Fibroblast of mammary gland (primary cell): ENCODE results near the gene CPNE1.

Source experiments
- DNase-seq: peaks from one replicate; pipeline ENCODE4 v3.0.0-alpha.2; 2010; ENCODE audit warnings: low read depth
- H3K4me3 ChIP-seq: 2 replicates; pipeline ENCODE4 v1.5.1; 2011; ENCODE audit warnings: low read depth, mild to moderate bottlenecking, low read length, moderate library complexity; ENCODE audit not compliant: control insufficient read depth
- TF ChIP-seq, protein P1 (sequence below): conservative IDR thresholded peaks from 2 replicates; pipeline ENCODE4 v1.5.1; 2011; ENCODE audit warnings: low read depth, low read length, inconsistent platforms; ENCODE audit not compliant: control insufficient read depth, insufficient read depth

The CPNE1 gene

GRCh38 chr20:35587436-35587835 is 77.3 kb downstream of the CPNE1 start:
- no peak overlapping the region for H3K4me3 ChIP-seq
- TF ChIP-seq, protein P1, sequence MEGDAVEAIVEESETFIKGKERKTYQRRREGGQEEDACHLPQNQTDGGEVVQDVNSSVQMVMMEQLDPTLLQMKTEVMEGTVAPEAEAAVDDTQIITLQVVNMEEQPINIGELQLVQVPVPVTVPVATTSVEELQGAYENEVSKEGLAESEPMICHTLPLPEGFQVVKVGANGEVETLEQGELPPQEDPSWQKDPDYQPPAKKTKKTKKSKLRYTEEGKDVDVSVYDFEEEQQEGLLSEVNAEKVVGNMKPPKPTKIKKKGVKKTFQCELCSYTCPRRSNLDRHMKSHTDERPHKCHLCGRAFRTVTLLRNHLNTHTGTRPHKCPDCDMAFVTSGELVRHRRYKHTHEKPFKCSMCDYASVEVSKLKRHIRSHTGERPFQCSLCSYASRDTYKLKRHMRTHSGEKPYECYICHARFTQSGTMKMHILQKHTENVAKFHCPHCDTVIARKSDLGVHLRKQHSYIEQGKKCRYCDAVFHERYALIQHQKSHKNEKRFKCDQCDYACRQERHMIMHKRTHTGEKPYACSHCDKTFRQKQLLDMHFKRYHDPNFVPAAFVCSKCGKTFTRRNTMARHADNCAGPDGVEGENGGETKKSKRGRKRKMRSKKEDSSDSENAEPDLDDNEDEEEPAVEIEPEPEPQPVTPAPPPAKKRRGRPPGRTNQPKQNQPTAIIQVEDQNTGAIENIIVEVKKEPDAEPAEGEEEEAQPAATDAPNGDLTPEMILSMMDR, result no peak
- no peak for DNase-seq

- no peak for DNase-seq
- no peak overlapping the region for H3K4me3 ChIP-seq
- TF ChIP-seq, protein P1, result no peak
Observed at GRCh38 chr20:35586751-35587425, 77.8 kb downstream of the CPNE1 start.

DNA sequence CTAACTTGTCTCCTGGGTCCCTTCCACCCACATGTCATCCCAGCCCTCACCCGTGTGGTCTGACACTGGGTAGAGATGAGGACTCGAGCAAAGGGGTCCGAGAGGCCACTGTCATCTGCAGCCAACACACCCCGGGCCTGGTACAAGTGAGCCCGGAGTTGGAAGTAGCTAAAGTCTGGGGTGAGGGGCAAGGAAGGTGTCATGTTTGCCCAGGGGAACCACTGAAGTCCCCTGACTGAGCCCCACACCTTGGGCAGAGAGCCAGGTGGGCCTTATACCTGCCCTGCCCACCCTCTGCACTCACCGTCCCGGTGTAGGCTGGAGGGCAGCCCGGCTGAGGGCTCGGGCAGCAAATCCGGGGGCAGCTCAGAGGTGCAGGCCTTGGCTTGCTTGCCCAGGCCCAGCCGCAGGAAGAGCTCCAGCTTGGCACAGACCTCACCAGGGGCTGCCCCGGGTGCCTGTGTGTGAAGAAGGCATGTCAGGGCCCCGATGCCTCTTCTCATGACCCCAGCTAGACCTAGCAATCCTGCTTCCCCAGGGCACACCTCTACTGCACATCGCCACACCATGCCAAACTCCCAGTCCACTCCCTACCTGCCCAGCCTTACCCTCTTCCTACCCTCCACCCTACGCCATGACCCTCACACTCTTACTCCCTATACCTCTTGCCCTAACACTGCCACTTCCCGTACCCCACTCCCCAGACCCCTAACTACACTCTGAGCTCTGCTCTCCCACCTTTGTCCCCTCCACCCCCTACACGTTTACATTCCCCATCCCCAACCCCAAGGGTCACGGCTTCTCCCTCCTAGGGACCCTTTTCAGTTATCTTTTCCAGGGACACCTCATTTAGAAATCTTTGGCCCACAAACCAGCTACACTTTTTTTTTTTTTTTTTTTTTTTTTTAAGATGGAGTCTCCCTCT is 80.8 kb downstream of the CPNE1 start:
- no peak overlapping the region for H3K4me3 ChIP-seq
- TF ChIP-seq, protein P1, result no peak
- no peak for DNase-seq

- no peak overlapping the region for H3K4me3 ChIP-seq
- no peak for DNase-seq
- TF ChIP-seq, protein P1, result no peak
Observed at GRCh38 chr20:35582741-35583404, 81.8 kb downstream of the CPNE1 start.

DNA sequence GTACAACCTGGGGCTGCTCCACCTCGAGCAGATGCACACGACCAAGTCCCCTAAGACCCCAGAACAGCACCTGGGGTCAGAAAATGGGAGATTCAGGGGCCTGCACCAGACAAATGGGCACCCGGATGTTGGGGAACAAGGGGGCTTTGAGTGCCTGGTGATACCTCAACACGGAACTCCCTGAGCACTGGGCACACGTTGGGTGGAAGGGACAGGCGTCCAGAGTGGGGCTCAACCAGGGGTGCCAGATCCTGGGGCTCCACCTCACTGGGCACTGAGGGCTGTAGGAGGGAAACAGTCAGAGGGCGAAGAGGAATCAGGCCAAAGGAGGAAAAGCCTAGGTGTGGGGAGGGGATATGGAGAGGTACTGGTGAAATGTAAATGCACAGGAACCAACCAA is 82.6 kb downstream of the CPNE1 start:
- no peak overlapping the region for H3K4me3 ChIP-seq
- TF ChIP-seq, protein P1, result no peak
- DNase-seq, result no peak

- TF ChIP-seq, protein P1, result no peak
- no peak overlapping the region for H3K4me3 ChIP-seq
- DNase-seq, result no peak
Observed at GRCh38 chr20:35579196-35579595, 85.5 kb downstream of the CPNE1 start.
